Keratinocyte (primary cell): ENCODE measurements around the gene GAD2. TPM values are rescaled to one million over a fixed set of nuclear protein-coding genes. Genes with fewer than 3 reads are reported as not detected.

Experiments used
- DNase-seq: peaks from one replicate; pipeline ENCODE4 v3.0.0-alpha.2; 2011; ENCODE audit warnings: low read depth, missing footprints, low spot score
- FAIRE-seq: peaks from 2 replicates; lab custom pipeline; 2011; peaks lifted over from hg19 to GRCh38; lab: Jason Lieb, UNC
- H2AFZ ChIP-seq: 2 replicates; pipeline ENCODE4 v1.6.0; 2012; ENCODE audit warnings: low read length, control low read depth, inconsistent platforms; ENCODE audit not compliant: control insufficient read depth
- H3K27ac ChIP-seq: 2 replicates; pipeline ENCODE4 v1.5.1; 2011; ENCODE audit warnings: low read length; ENCODE audit not compliant: control insufficient read depth, insufficient read depth
- H3K27me3 ChIP-seq: 3 replicates; pipeline ENCODE4 v1.6.0; 2011; ENCODE audit warnings: low read length; ENCODE audit not compliant: control insufficient read depth, insufficient read depth; ENCODE audit errors: extremely low read depth
- H3K36me3 ChIP-seq, 2 experiments: 2 replicates in 1 of 2; 3 replicates in 1 of 2; pipeline ENCODE4 v1.5.1; 2011; ENCODE audit warnings: low read length in 2 of 2, mild to moderate bottlenecking in 1 of 2; ENCODE audit not compliant: control insufficient read depth in 2 of 2, insufficient read depth in 2 of 2; ENCODE audit errors: extremely low read depth in 1 of 2
- H3K4me1 ChIP-seq: 3 replicates; pipeline ENCODE4 v1.5.1; 2011; ENCODE audit warnings: low read length; ENCODE audit not compliant: control insufficient read depth, insufficient read depth; ENCODE audit errors: extremely low read depth
- H3K4me2 ChIP-seq: 3 replicates; pipeline ENCODE4 v1.6.0; 2011; ENCODE audit warnings: low read depth, low read length; ENCODE audit not compliant: control insufficient read depth, insufficient read depth; ENCODE audit errors: extremely low read depth
- H3K4me3 ChIP-seq, 3 experiments: fragments of 200-600 bp in 1 of 3; sonication (generic) in 1 of 3; 2 replicates in 2 of 3; 3 replicates in 1 of 3; pipeline ENCODE4 v1.5.1; 2011 to 2016; ENCODE audit warnings: low read length in 3 of 3, mild to moderate bottlenecking in 3 of 3, control low read depth in 2 of 3, inconsistent platforms in 1 of 3, low read depth in 1 of 3, mixed read lengths in 1 of 3, mixed run types in 1 of 3, moderate library complexity in 1 of 3; ENCODE audit not compliant: control insufficient read depth in 2 of 3, insufficient read depth in 2 of 3; ENCODE audit errors: extremely low read depth in 1 of 3
- H3K79me2 ChIP-seq: 2 replicates; pipeline ENCODE4 v1.6.0; 2012; ENCODE audit warnings: low read length; ENCODE audit not compliant: control insufficient read depth, insufficient read depth
- H3K9ac ChIP-seq: 3 replicates; pipeline ENCODE4 v1.6.0; 2011; ENCODE audit warnings: low read length; ENCODE audit not compliant: control insufficient read depth, insufficient read depth; ENCODE audit errors: extremely low read depth
- H3K9me1 ChIP-seq: 3 replicates; pipeline ENCODE4 v1.6.0; 2011; ENCODE audit warnings: low read length; ENCODE audit not compliant: control insufficient read depth, insufficient read depth; ENCODE audit errors: extremely low read depth
- H3K9me3 ChIP-seq: 2 replicates; pipeline ENCODE4 v1.5.1; 2012; ENCODE audit warnings: low read depth, low read length; ENCODE audit not compliant: control insufficient read depth
- H4K20me1 ChIP-seq: 3 replicates; pipeline ENCODE4 v1.6.0; 2011; ENCODE audit warnings: low read length; ENCODE audit not compliant: control insufficient read depth, insufficient read depth; ENCODE audit errors: extremely low read depth
- CTCF ChIP-seq, 3 experiments: IDR thresholded peaks in 1 of 3; conservative IDR thresholded peaks in 1 of 3; optimal IDR thresholded peaks in 1 of 3; 2 replicates in 2 of 3; 3 replicates in 1 of 3; pipeline versions ENCODE3 to v1.5.1; 2011; ENCODE audit warnings: low read length in 3 of 3, mild to moderate bottlenecking in 3 of 3, moderate library complexity in 2 of 3, control low read depth in 1 of 3, inconsistent platforms in 1 of 3; ENCODE audit not compliant: insufficient read depth in 2 of 3; ENCODE audit errors: extremely low read depth in 1 of 3
- EZH2 ChIP-seq: IDR thresholded peaks from one replicate; pipeline ENCODE4 v1.6.1; 2012; ENCODE audit warnings: inconsistent platforms, mild to moderate bottlenecking, low read length, moderate library complexity
- dilution Hi-C: fragments of 300-500 bp; cut with MboI; formaldehyde crosslinking; loops from one replicate; pipeline ENCODE4 v1.7.0; 2020; ENCODE audit warnings: low sequenced_read_pairs; ENCODE audit not compliant: extremely low pct_ligation_motif_present
- polyA plus RNA-seq, 5 experiments: library from polyadenylated mRNA; depleted of rRNA in 3 of 5; stranded (reverse) in 3 of 5; stranded (forward) in 1 of 5; unstranded in 1 of 5; fragments of >200 nt; gene quantifications; 1 replicate in 1 of 5; 2 replicates in 3 of 5; 3 replicates in 1 of 5; pipeline versions ENCODE4 v1.2.1 to v1.2.3, GENCODE V29; 2011 to 2012; ENCODE audit warnings: missing spikeins in 2 of 5, low read depth in 1 of 5, low replicate concordance in 1 of 5

Gene GAD2
- polyA plus RNA-seq, 1 donor (not counting 4 experiments of a cell fraction or from before 2014, with no cell fraction given), result not detected

- H3K36me3 ChIP-seq, result no peaks in the 10 kb centered on the region
- H3K4me3 ChIP-seq, result no peak overlapping the region
- peaks cover 56% of the 10 kb centered on the region for H3K27me3 ChIP-seq
- H3K9me3 ChIP-seq, result no peaks in the 10 kb centered on the region
- H3K4me1 ChIP-seq, result no peaks in the 10 kb centered on the region
- dilution Hi-C loops, result no loop called here
- H4K20me1 ChIP-seq, result no peaks in the 10 kb centered on the region
- no peak overlapping the region for H2AFZ ChIP-seq
- FAIRE-seq, result no peak
- no peaks in the 10 kb centered on the region for H3K79me2 ChIP-seq
- H3K9ac ChIP-seq, result no peak overlapping the region
- DNase-seq, result no peak
- no peak overlapping the region for H3K27ac ChIP-seq
- no peak for TF ChIP-seq EZH2
- no peak for TF ChIP-seq CTCF (optimal IDR thresholded peaks at IDR 0.05 in 1 of 3, IDR thresholded peaks at IDR 0.05 in 1 of 3, conservative IDR thresholded peaks at IDR 0.05 in 1 of 3; ENCODE audit: extremely low read depth in 1 of 3, insufficient read depth in 2 of 3, low read length in 3 of 3)
- no peak overlapping the region for H3K4me2 ChIP-seq
- H3K9me1 ChIP-seq, result no peaks in the 10 kb centered on the region
These were observed 4.7 kb upstream of the GAD2 start for GRCh38 chr10:26211781-26212444.

- Histone ChIP-seq H3K4me2 (no peak overlapping the region), H3K27ac (no peak overlapping the region), H3K4me1 (no peaks in the 10 kb centered on the region), H3K4me3 (no peak overlapping the region), H3K36me3 (no peaks in the 10 kb centered on the region), H4K20me1 (no peaks in the 10 kb centered on the region), H3K27me3 (peaks cover 62% of the 10 kb centered on the region), H3K9ac (no peak overlapping the region), H2AFZ (no peak overlapping the region), H3K9me1 (no peaks in the 10 kb centered on the region), H3K9me3 (no peaks in the 10 kb centered on the region), H3K79me2 (no peaks in the 10 kb centered on the region)
- TF ChIP-seq CTCF (optimal IDR thresholded peaks at IDR 0.05 in 1 of 3, IDR thresholded peaks at IDR 0.05 in 1 of 3, conservative IDR thresholded peaks at IDR 0.05 in 1 of 3; ENCODE audit: extremely low read depth in 1 of 3, insufficient read depth in 2 of 3, low read length in 3 of 3) (no peak), EZH2 (no peak)
- FAIRE-seq (no peak), DNase-seq (no peak)
- dilution Hi-C loops, result no loop called here
These were observed 4.1 kb upstream of the GAD2 start for GRCh38 chr10:26212511-26212910.
